ENCODE results near the gene BPI.

The BPI gene

DNA sequence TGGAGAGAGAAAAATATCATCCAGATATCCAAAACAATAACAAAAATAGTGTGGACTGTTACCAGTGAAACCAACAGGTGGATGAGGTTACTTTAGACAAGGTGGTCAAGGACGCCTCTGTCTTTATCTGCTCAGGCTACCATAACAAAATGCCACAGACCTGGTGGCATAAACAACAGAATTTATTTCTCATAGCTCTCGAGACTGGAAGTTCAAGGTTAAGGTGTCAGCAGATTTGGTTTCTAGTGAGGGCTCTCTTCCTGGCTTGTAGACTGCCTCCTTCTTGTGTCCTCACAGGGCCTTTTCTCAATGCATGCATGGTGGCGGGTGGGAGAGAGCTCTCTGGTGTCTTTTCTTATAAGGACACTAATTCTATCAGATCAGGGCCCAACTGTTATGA is 21.2 kb downstream of the BPI start:
- POLR2A ChIA-PET: no interaction called here
- CTCF ChIA-PET: interaction anchor here (1.9 kb wide), 1 partner anchor 20 kb away, joined by 5 read pairs; no protein-coding TSS in a partner anchor
- TF ChIP-seq, protein P1, sequence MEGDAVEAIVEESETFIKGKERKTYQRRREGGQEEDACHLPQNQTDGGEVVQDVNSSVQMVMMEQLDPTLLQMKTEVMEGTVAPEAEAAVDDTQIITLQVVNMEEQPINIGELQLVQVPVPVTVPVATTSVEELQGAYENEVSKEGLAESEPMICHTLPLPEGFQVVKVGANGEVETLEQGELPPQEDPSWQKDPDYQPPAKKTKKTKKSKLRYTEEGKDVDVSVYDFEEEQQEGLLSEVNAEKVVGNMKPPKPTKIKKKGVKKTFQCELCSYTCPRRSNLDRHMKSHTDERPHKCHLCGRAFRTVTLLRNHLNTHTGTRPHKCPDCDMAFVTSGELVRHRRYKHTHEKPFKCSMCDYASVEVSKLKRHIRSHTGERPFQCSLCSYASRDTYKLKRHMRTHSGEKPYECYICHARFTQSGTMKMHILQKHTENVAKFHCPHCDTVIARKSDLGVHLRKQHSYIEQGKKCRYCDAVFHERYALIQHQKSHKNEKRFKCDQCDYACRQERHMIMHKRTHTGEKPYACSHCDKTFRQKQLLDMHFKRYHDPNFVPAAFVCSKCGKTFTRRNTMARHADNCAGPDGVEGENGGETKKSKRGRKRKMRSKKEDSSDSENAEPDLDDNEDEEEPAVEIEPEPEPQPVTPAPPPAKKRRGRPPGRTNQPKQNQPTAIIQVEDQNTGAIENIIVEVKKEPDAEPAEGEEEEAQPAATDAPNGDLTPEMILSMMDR (IDR thresholded peaks at IDR 0.05; ENCODE audit: control extremely low read depth, extremely low read depth, low read depth, missing control alignments): no peak
- no peak for DNase-seq (ENCODE audit: extremely low spot score)

DNA sequence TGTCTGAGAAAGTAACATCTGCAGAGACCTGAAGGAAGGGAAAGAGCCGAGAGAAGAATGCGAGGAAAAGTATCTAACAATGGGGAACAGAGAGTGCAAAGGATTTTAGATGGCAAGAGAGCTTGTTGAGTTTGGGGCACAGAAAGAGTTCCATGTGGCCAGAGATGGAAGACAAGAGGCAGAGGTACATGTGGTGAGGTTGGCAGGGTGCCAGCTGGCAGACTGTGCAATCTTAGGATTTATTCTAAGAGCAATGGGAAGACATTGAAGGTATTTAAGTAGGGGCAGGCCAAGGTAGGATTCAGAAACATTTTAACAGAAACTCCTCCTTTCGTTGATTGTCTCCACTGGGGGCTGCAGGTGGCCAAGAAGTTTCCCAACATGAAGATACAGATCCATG is 21.9 kb downstream of the BPI start:
- ChIA-PET POLR2A (no interaction called here), CTCF (interaction anchor here (1.9 kb wide), 1 partner anchor 20 kb away, joined by 5 read pairs; no protein-coding TSS in a partner anchor)
- TF ChIP-seq, protein P1 (IDR thresholded peaks at IDR 0.05; ENCODE audit: control extremely low read depth, extremely low read depth, low read depth, missing control alignments): no peak
- no peak for DNase-seq (ENCODE audit: extremely low spot score)

DNA sequence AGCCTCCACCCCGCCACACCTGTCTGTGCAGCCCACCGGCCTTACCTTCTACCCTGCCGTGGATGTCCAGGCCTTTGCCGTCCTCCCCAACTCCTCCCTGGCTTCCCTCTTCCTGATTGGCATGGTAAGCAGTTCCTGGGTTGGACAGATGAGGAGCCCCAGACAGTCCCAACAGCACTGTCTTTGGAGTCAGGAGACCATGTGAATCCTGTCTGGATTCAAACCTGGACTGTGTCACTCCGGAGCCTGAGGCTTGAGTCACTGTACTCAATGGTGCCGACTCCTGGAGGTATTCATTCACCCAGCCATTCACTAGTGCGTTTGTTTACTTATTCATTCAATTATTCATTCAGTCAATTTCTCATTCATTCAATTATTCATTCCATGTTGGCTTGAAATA is 22.4 kb downstream of the BPI start:
- ChIA-PET CTCF (no interaction called here), POLR2A (no interaction called here)
- TF ChIP-seq, protein P1 (IDR thresholded peaks at IDR 0.05; ENCODE audit: control extremely low read depth, extremely low read depth, low read depth, missing control alignments): no peak
- DNase-seq (ENCODE audit: extremely low spot score): no peak

DNA sequence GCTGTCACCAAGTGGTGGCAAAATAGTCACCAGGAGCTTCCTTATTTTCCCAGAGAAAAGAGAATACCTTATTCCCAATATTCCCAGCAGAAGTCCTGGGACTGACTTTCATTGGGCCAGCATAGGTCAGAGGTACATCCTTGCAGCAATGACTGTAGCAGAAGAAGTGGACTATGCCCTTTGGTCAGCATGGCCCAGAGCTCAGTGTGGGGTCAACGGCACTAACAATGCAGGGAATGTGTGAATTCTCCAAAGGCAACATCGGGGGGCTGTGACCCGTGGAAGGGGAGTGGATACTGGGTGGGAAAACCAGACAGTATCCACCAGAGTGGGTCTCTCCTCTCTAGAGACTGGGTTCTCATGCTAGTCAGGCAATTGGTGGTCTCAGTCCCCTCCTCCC is 26.7 kb downstream of the BPI start:
- CTCF ChIA-PET: no interaction called here
- POLR2A ChIA-PET: no interaction called here
- TF ChIP-seq, protein P1 (IDR thresholded peaks at IDR 0.05; ENCODE audit: control extremely low read depth, extremely low read depth, low read depth, missing control alignments): no peak
- DNase-seq (ENCODE audit: extremely low spot score): no peak

DNA sequence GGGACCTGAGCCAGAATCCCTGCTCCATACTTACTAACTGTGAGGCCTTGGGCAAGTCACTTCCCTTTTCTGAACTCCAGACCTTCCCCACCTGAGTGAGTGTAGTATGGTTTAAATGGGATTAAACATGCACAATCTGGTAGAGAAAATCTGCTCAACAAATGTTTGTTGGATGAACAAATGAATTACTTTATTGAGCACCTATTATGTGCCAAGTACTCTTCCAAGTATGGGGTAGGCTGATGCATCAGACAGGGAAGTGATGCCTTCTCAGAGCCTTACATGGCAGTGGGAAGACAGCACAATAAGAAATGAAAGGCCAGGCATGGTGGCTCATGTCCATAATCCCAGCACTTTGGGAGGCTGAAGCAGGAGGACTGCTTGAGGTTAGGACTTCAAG is 27.3 kb downstream of the BPI start:
- ChIA-PET CTCF (no interaction called here), POLR2A (interaction anchor here (0.7 kb wide), 1 partner anchor 14 kb away, joined by 4 read pairs; no protein-coding TSS in a partner anchor)
- TF ChIP-seq, protein P1 (IDR thresholded peaks at IDR 0.05; ENCODE audit: control extremely low read depth, extremely low read depth, low read depth, missing control alignments): no peak
- DNase-seq (ENCODE audit: extremely low spot score): no peak

DNA sequence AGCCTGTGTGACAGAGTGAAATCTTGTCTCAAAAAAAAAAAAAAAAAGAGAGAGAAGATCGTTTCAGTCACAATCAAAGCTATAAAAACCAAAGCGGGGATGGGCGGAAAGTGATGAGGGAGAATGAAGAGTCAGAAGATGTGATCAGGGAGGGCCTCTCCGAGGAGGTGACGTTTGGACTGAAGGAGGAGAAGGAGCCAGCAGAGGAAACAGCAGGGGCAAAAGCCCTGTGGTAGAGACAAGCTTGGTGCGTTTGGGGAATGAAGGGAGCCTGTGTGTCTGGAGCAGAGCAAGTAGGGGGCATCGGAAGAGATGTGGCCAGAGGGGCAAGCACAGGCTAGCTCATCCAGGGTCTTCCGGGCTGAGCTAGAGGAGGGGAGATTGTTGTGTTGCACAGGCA is 27.9 kb downstream of the BPI start:
- POLR2A ChIA-PET: interaction anchor here (0.7 kb wide), 1 partner anchor 15 kb away, joined by 4 read pairs; no protein-coding TSS in a partner anchor
- DNase-seq (ENCODE audit: extremely low spot score): no peak
- TF ChIP-seq, protein P1 (IDR thresholded peaks at IDR 0.05; ENCODE audit: control extremely low read depth, extremely low read depth, low read depth, missing control alignments): no peak
- CTCF ChIA-PET: interaction anchor here (0.6 kb wide), 1 partner anchor 407 kb away, joined by 3 read pairs; no protein-coding TSS in a partner anchor

DNA sequence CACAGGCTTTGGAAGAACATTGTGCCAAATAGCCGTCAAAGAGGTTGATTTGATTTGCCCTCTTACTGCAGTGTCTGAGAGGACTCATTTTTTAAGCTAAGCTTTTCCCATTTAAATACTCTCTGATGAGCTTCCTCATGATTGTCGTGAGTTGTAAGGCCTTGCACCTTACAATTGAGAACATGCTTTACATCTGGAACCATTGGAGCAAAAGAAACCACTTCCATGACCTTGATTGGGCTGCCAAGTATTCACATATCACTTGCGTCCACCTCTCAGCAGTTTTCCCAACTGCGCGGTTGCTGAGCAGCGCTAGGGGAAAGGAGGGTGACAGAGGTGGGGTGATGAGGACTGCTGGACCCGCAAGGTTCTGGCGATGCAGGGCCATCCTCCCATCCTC is 30.1 kb downstream of the BPI start:
- no peak for DNase-seq (ENCODE audit: extremely low spot score)
- TF ChIP-seq, protein P1 (IDR thresholded peaks at IDR 0.05; ENCODE audit: control extremely low read depth, extremely low read depth, low read depth, missing control alignments): no peak
- ChIA-PET POLR2A (no interaction called here), CTCF (no interaction called here)
